ENCODE results near the gene SLC5A11. TPM values are rescaled to one million over a fixed set of nuclear protein-coding genes. Genes with fewer than 3 reads are reported as not detected.

The SLC5A11 gene
- total and polyA plus RNA-seq, 2 donors from 2014 or later: 1.2 to 2.1 TPM

DNA sequence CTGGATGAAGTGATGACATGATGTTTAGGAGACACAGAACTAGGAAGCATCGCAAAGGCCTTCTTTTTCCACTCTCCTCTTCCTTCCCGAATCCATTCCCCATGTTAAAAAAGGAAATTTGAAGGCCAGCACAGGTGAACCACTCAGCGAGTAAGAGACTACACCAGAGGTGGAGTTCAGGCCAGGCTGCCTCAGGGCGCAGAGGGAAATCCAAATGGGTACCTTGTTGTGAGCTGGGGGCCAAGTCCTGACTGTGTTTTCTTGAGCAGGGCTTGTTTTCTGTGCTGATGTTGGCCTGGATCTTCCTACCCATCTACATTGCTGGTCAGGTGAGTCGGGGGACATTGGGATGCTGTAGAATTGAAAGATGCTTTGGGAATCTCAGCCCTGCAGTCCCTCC, 26.1 kb downstream of the SLC5A11 start:
- intact Hi-C loops (cut with DNase I): no loop called here
- H3K9ac ChIP-seq (ENCODE audit: low read length in 3 of 3): no peak overlapping the region
- no peaks in the 10 kb centered on the region for H3K36me3 ChIP-seq (ENCODE audit: control insufficient read depth in 2 of 3, insufficient read depth in 3 of 3, low read length in 3 of 3)
- no peaks in the 10 kb centered on the region for H3K4me1 ChIP-seq (ENCODE audit: control insufficient read depth in 2 of 3, insufficient read depth in 2 of 3, low read depth in 1 of 3, low read length in 3 of 3)
- H3K9me3 ChIP-seq (ENCODE audit: control insufficient read depth in 2 of 3, insufficient read depth in 1 of 3, low read length in 3 of 3): no peaks in the 10 kb centered on the region
- TF ChIP-seq, protein P1, sequence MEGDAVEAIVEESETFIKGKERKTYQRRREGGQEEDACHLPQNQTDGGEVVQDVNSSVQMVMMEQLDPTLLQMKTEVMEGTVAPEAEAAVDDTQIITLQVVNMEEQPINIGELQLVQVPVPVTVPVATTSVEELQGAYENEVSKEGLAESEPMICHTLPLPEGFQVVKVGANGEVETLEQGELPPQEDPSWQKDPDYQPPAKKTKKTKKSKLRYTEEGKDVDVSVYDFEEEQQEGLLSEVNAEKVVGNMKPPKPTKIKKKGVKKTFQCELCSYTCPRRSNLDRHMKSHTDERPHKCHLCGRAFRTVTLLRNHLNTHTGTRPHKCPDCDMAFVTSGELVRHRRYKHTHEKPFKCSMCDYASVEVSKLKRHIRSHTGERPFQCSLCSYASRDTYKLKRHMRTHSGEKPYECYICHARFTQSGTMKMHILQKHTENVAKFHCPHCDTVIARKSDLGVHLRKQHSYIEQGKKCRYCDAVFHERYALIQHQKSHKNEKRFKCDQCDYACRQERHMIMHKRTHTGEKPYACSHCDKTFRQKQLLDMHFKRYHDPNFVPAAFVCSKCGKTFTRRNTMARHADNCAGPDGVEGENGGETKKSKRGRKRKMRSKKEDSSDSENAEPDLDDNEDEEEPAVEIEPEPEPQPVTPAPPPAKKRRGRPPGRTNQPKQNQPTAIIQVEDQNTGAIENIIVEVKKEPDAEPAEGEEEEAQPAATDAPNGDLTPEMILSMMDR (IDR thresholded peaks at IDR 0.05; ENCODE audit: borderline replicate concordance, extremely low read depth, insufficient read depth): no peak
- H3K27ac ChIP-seq (ENCODE audit: low read depth in 2 of 2, low read length in 2 of 2): no peak overlapping the region
- DNase-seq: no peak
- no peak for FAIRE-seq
- H3K4me3 ChIP-seq (ENCODE audit: low read length in 3 of 3): no peak overlapping the region
- H3K27me3 ChIP-seq (ENCODE audit: control insufficient read depth, insufficient read depth, low read length): no peaks in the 10 kb centered on the region

DNA sequence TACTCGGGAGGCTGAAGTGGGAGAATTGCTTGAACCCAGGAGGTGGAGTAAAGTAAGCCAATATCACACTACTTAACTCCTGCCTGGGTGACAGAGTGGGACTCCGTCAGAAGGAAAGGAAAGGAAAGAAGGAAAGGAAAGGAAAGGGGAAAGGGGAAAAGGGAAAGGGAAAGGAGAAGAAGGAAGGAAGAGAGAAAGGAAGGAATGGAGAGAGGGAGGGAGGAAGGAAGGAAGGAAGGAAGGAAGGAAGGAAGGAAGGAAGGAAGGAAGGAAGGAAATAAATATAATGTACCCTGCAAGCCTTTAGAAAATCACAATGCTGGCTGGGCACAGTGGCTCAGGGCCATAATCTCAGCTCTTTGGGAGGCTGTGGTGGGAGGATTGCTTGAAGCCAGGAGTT, 27.3 kb downstream of the SLC5A11 start:
- TF ChIP-seq, protein P1 (IDR thresholded peaks at IDR 0.05; ENCODE audit: borderline replicate concordance, extremely low read depth, insufficient read depth): no peak
- intact Hi-C loops (cut with DNase I): no loop called here

DNA sequence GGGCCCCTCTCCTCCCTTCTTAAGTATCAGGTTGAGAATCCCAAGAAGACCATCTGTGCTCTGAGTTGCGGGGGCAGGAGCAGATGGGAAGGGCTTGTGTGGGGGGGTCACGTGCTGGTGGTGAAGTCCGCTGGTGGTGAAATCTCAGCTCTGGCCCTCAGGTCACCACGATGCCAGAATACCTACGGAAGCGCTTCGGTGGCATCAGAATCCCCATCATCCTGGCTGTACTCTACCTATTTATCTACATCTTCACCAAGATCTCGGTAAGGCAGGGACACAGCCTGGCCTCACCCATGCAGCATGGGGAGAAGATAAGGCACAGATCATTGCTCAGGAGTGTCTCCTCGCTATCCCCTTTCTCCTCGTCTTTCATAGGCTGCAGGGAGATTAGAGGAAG, 29.7 kb downstream of the SLC5A11 start:
- TF ChIP-seq, protein P1 (IDR thresholded peaks at IDR 0.05; ENCODE audit: borderline replicate concordance, extremely low read depth, insufficient read depth): no peak
- FAIRE-seq: no peak
- intact Hi-C loops (cut with DNase I): no loop called here
- no peak for DNase-seq
- Histone ChIP-seq H3K27ac (ENCODE audit: low read depth in 2 of 2, low read length in 2 of 2) (no peak overlapping the region), H3K9me3 (ENCODE audit: control insufficient read depth in 2 of 3, insufficient read depth in 1 of 3, low read length in 3 of 3) (no peaks in the 10 kb centered on the region), H3K36me3 (ENCODE audit: control insufficient read depth in 2 of 3, insufficient read depth in 3 of 3, low read length in 3 of 3) (peaks cover 0 to 6% (median 0%) of the 10 kb centered on the region in 3 donors), H3K4me1 (ENCODE audit: control insufficient read depth in 2 of 3, insufficient read depth in 2 of 3, low read depth in 1 of 3, low read length in 3 of 3) (no peaks in the 10 kb centered on the region), H3K27me3 (ENCODE audit: control insufficient read depth, insufficient read depth, low read length) (no peaks in the 10 kb centered on the region), H3K4me3 (ENCODE audit: low read length in 3 of 3) (no peak overlapping the region), H3K9ac (ENCODE audit: low read length in 3 of 3) (no peak overlapping the region)

More for the DNA sequence above, 27.3 kb downstream of the SLC5A11 start:
- Histone ChIP-seq H3K9ac (ENCODE audit: low read length in 3 of 3) (no peak overlapping the region), H3K4me3 (ENCODE audit: low read length in 3 of 3) (no peak overlapping the region), H3K9me3 (ENCODE audit: control insufficient read depth in 2 of 3, insufficient read depth in 1 of 3, low read length in 3 of 3) (no peaks in the 10 kb centered on the region), H3K4me1 (ENCODE audit: control insufficient read depth in 2 of 3, insufficient read depth in 2 of 3, low read depth in 1 of 3, low read length in 3 of 3) (no peaks in the 10 kb centered on the region), H3K27ac (ENCODE audit: low read depth in 2 of 2, low read length in 2 of 2) (no peak overlapping the region), H3K27me3 (ENCODE audit: control insufficient read depth, insufficient read depth, low read length) (no peaks in the 10 kb centered on the region), H3K36me3 (ENCODE audit: control insufficient read depth in 2 of 3, insufficient read depth in 3 of 3, low read length in 3 of 3) (no peaks in the 10 kb centered on the region)
- no peak for DNase-seq
- FAIRE-seq: no peak

DNA sequence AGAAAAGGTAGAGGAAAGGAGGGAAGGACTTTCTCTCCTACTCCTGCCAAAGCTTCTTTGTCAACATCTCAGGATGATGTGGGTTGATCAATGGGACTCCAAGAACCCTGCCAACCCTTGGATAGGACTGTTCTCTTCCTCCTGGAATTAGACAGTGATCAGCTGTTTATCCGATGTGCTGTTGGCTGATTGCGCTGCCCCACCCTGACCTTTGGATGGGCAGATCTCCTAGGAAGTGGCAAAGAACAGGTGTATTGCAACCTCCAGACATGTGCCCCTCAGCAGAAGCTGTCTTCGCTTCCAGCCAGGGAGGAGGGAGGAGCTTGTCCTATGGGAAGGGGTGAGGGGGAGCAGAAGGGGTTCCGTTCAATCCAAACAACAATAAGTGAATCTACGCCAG, 30.5 kb downstream of the SLC5A11 start:
- DNase-seq (no peak), FAIRE-seq (no peak)
- intact Hi-C loops (cut with DNase I): no loop called here
- Histone ChIP-seq H3K9ac (ENCODE audit: low read length in 3 of 3) (no peak overlapping the region), H3K27ac (ENCODE audit: low read depth in 2 of 2, low read length in 2 of 2) (no peak overlapping the region), H3K27me3 (ENCODE audit: control insufficient read depth, insufficient read depth, low read length) (no peaks in the 10 kb centered on the region), H3K4me3 (ENCODE audit: low read length in 3 of 3) (no peak overlapping the region), H3K9me3 (ENCODE audit: control insufficient read depth in 2 of 3, insufficient read depth in 1 of 3, low read length in 3 of 3) (no peaks in the 10 kb centered on the region), H3K4me1 (ENCODE audit: control insufficient read depth in 2 of 3, insufficient read depth in 2 of 3, low read depth in 1 of 3, low read length in 3 of 3) (no peaks in the 10 kb centered on the region), H3K36me3 (ENCODE audit: control insufficient read depth in 2 of 3, insufficient read depth in 3 of 3, low read length in 3 of 3) (peaks cover 0 to 6% (median 0%) of the 10 kb centered on the region in 3 donors)
- TF ChIP-seq, protein P1 (IDR thresholded peaks at IDR 0.05; ENCODE audit: borderline replicate concordance, extremely low read depth, insufficient read depth): no peak

Data from kidney (tissue), 14 donors.